Epithelial cell of alveolus of lung (primary cell): ENCODE data around the gene CORIN. TPM values are rescaled to one million over a fixed set of nuclear protein-coding genes. Genes with fewer than 3 reads are reported as not detected.

Experiments used
- total RNA-seq: library from RNA; depleted of rRNA; stranded (reverse); fragments of >200 nt; gene quantifications from 2 replicates; pipeline ENCODE4 v1.2.1, GENCODE V29; 2015

Gene CORIN, protein sequence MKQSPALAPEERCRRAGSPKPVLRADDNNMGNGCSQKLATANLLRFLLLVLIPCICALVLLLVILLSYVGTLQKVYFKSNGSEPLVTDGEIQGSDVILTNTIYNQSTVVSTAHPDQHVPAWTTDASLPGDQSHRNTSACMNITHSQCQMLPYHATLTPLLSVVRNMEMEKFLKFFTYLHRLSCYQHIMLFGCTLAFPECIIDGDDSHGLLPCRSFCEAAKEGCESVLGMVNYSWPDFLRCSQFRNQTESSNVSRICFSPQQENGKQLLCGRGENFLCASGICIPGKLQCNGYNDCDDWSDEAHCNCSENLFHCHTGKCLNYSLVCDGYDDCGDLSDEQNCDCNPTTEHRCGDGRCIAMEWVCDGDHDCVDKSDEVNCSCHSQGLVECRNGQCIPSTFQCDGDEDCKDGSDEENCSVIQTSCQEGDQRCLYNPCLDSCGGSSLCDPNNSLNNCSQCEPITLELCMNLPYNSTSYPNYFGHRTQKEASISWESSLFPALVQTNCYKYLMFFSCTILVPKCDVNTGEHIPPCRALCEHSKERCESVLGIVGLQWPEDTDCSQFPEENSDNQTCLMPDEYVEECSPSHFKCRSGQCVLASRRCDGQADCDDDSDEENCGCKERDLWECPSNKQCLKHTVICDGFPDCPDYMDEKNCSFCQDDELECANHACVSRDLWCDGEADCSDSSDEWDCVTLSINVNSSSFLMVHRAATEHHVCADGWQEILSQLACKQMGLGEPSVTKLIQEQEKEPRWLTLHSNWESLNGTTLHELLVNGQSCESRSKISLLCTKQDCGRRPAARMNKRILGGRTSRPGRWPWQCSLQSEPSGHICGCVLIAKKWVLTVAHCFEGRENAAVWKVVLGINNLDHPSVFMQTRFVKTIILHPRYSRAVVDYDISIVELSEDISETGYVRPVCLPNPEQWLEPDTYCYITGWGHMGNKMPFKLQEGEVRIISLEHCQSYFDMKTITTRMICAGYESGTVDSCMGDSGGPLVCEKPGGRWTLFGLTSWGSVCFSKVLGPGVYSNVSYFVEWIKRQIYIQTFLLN
- total RNA-seq: 0.48 and 0.78 TPM in 2 replicates

DNA sequence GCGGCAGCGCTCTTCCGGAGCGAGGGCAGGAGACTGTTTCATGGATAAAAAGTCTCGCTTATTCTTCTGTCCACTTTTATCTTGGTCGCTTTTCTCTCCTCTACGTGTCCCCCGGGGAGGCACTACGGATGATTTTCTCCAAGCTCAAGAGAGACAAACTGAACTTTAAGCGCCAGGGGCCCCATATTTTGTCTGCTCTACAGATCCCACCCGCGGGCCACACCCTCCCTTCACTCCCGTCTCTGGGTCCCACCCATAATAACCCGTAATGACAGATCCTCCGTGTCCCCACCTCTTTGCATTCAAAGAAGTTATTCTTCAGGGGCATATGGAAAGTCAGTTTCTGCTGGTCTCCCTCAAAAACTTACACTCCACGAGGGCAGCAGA lies at the start of gene CORIN:
CORIN (minus strand) TSS at position 160 of the 387 bp plus-strand sequence; CDS start at position 42, 118 bp downstream.

Other genes starting within 250 kb of the CORIN start
- gene NFXL1, start 76.5 kb upstream of the CORIN start, total RNA-seq: 5.0 and 22.4 TPM in 2 replicates
- gene CNGA1, start 178.6 kb upstream of the CORIN start, total RNA-seq: 0.91 TPM in 1 of 2 replicates, not detected in the other
- gene NIPAL1, start 178.7 kb upstream of the CORIN start, total RNA-seq: 3.4 TPM in 1 of 2 replicates, not detected in the other